ENCODE measurements around the gene CENPP.

- no peak for TF ChIP-seq YY1 (IDR thresholded peaks at IDR 0.05; ENCODE audit: insufficient read depth, insufficient read length)
- TF ChIP-seq ZNF274 (IDR thresholded peaks at IDR 0.05; ENCODE audit: low read depth, low read length), result no peak
Observed at GRCh38 chr9:92595930-92596329, 270.2 kb downstream of the CENPP start.
